ENCODE results near the gene SHISA2.
"Not testable (repeated sequence)": the region's sequence is repeated elsewhere in the genome, so short reads cannot be mapped to it uniquely, and the experiment has no call there.

SHISA2 gene

DNA sequence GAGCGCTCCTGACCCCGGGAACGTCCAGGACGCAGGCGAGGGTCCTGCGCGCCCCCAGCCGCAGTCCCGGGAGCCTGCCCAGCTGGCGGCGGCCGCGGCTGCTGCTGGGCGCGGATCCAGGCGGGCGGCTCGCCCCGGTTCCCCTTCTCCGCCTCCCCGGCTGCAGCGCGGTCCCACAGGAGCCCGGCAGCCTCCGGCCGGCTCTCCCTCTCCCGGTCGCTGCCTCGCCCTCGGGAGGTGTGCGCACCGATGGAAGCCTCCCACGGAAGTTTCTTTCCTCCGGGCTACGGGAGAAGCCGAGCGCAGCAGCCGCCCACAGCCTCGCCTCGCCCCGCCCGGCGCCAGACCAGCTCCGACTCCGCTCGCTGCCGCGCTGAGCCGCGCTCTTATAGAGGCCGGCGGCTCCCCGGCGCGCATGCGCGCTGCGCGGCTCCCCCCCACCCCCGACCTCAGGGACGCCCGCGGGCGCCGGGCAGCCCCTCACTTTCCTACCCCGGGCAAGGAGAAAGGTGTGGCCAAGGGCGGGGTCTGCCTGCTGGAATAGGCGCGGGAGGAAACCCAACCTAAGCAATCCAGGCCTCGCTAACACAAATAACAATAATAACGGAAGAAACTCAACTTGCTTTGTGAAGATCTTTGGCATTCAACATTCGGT lies at the start of gene SHISA2:
TSS of gene SHISA2 (minus strand) at position 360 of the 655 bp plus-strand sequence. CDS start 1,041 bp downstream, outside the sequence.
- DNase-seq: no peak

DNA sequence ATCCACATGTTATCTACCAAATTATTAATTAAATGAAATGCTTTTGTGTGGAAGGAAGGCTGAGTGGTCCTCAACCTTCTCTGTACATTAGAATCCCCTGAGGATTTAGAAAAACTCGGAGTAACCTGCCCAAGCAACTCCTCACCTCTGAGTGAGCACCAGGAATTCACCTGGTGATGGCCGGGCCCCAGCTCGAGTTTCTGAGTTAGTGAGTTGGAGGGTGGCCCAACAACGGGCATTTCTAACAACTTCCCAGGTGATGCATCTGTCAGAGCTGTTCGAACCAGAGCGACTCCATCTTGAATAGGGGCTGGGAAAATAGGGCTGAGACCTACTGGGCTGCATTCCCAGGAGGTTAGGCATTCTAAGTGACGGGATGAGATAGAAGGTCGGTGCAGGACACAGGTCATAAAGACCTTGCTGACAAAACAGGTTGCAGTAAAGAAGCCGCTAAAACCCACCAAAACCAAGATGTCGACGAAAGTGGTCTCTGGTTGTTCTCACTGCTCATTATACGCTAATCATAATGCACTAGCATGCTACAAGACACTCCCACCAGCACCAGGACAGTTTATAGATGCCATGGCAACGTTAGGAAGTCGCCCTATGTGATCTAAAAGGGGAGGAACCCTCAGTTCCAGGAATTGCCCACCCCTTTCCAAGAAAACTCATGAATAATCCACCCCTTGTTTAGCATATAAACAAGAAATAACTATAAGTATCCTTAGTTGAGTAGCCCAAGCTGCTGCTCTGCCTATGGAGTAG lies 44.2 kb upstream of the SHISA2 start:
- no peak for DNase-seq

DNA sequence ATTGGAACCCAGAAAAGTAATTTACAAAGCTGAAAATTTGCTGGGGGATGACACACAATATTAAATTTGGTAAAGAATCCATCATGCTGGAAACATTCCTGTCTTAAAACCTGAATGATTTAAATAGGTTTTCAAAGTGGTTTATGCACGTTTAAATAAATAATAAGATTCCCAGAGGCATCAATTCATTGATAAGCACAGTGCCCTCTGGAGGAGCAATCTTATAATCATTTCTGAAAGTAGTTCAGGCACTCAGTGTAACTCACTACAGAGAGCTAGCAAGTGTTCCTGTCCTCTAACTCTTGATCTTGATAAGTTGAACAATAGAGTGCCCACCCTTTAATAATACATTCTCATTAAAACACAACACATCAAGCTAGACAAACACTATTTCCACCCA lies 43.5 kb upstream of the SHISA2 start:
- DNase-seq: no peak

DNA sequence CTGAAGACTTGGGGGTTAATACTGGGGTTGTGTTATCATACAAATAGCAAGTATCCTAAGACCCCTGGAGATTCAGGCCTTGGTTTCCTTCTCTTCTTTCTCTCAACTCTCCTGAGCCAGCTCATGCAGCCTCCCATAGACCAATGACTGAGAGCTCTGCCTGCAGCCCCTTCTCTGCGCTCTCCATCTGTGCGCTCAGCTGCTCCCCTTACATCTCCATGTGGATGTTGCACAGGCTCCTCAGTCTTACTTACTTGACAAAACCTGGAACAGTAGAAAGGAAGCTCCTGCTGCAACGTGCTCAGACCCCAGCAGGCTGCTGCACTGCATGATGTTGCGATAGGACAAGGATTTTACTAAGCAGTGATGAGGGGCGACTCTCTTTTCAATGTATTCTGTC lies 25.0 kb upstream of the SHISA2 start:
- DNase-seq: not testable (repeated sequence)

DNA sequence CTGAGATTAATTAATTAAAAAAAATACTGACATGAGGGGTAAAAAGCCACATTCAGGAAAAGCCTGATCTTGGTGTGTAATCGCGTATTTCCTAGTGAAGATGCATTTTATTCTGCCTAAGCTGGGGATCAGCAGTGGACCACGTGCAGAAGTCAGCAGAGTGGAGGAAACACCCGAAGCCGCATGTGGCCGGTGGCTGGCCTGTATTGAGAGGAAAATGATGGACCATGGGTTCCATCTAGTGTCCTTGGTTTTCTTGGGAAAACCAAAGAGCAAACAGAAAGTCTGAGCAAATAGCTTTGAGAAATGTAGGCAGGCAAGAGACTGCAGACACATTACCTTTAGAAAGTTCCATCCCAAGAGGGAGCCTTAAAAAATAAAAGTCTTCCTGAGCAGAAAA lies 23.7 kb upstream of the SHISA2 start:
- DNase-seq: no peak

DNA sequence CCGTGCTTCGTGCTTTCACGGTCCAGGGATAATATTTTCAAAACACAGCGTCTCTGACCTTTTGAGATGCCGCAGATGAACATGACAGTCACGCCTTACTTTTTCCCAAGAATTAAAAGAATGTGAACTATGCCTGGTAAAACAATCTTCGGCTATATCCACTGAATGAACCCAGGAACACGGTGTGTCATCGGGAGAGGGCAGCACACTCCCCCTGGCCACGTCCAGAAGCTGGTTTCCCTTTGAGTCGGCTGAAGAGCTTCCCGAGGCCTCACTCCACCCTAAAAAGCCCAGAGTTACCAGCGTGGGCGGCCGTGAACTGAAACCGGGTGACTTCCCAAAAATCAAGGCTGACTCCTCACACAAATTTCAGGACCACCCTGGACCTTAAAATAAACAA lies 22.9 kb upstream of the SHISA2 start:
- DNase-seq: peak; percentile 36

DNA sequence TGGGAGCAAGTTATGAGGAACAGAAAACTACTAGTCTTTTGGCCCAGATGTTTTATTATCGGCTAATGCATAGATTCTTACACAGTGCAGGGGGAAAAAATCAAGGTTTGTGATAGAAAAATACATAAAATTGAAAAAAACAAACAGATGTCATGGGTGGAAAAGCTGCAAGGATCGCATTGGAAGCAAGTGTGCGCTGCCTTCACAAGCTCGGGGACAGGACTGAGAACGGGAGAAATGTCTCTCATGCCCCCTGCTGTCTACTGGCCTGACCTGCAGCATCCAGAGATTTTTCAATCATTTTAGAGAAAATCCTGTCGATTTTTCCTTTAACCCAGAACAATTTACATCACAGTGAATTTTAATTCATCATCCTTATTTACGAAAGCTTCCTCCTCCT lies 20.5 kb upstream of the SHISA2 start:
- not testable (repeated sequence) for DNase-seq

DNA sequence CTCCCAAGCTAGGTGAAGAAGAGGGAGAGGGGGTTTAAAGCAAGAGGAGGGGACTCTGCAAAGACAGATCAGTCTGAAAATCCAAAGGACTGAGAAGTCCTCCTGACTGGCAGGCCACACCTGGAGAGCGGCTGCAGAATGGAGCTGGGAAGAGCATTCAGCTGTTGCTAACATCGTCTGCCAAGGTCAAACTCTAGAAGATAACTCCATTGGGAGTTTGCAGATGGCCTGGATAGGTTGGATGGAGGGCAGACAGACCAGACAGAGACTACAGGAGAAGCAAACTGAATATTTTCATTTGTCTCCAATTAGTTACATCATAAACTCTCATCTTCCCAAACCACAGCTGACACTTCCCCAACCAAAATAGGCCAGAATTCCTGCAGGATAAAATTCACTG lies 19.9 kb upstream of the SHISA2 start:
- no peak for DNase-seq

DNA sequence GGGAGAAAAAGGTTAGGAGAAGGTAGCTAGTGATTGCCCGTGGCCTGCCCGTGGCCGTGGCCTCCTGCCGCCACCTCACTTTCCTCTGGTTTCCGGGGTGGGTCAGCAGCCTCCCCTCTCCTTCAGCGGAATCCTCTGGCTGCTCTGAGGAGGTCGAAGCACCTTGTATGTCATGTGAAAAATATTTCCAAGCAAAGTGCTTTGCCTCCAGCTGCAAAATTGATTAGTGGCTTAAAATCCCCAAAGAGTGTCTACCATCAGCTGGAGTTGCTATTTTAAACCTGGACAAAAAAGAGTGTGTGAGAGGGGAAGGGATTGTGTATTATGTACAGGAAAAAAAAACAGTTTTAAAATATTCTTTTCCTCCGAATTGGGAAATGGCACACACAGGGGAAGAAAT lies 17.8 kb upstream of the SHISA2 start:
- DNase-seq: not testable (repeated sequence)

DNA sequence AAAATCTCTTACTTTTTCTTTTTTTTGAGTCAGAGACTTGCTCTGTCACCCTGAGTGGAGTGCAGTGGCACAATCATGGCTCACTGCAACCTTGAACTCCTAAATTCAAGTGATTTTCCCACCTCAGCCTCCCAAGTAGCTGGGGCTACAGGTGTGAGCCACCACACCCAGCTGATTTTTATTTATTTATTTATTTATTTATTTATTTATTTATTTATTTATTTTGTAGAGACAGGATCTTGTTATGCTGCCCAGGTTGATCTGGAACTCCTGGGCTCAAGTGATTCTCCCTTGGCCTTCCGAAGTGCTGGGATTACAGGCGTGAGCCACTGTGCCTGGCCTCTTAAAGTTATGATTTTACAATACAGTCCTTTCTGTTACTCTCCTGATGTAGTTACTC lies 16.6 kb upstream of the SHISA2 start:
- not testable (repeated sequence) for DNase-seq

DNA sequence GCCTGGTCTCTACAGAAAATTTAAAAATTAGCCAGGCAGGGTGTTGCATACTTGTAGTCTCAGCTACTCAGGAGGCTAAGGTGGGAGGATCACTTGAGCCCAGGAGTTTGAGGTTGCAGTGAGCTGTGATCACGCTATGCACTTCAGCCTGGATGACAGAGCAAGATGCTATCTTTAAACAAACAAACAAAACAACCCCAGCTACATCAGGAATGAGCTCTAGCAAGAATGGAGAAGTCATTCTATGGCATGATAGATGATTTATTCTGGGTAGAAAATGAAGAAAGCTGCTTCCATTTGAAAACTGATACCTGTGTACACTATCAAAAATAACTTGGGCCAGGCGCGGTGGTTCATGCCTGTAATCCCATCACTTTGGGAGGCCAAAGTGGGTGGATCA lies 15.8 kb upstream of the SHISA2 start:
- DNase-seq: no peak

DNA sequence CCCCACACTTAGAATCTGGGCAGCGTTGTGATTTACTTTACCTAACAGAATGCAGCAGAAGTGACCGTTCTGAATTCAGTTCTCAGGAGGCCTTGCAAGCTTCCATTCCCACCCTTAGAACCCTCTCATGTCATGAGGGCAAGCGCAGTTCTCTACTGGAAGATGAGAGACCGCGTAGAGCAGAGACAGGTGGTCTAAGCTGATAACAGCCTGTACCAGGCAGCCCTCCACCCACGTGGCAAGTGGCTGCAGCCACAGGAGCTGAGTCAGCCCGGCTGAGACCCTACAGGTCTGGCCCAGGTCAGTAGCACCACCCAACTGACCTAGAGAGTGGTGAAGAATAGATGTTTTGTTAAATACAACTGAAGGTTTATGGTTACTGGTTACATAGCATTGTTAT lies 14.7 kb upstream of the SHISA2 start:
- not testable (repeated sequence) for DNase-seq

DNA sequence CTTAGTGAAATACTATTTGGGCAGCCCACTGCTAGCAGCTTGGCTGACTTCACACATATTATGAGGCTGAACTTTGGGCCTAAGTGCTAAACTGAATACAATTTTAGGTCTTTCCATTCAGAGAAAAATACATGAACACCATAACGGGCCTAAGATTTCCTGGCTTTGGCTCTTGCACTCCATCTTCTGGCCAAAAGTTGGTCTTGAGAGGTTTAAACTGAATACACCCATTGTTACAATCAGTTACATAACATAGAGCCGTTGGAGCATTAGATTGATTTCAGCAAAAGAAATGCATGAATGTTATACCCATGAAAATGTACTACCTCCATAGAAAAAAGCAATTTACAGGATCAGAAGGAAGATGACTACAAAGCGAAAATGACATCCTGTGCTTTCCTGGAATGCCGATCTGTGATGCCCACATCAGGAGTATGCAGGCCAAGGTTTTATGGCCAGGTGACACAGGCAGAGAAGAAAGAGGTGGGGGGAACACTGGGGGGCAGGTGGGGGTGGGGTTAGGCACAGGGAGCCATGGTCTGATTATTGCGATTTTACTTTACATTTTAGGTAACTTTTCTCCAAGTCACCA lies 11.1 kb upstream of the SHISA2 start:
- peak; percentile 21 for DNase-seq

DNA sequence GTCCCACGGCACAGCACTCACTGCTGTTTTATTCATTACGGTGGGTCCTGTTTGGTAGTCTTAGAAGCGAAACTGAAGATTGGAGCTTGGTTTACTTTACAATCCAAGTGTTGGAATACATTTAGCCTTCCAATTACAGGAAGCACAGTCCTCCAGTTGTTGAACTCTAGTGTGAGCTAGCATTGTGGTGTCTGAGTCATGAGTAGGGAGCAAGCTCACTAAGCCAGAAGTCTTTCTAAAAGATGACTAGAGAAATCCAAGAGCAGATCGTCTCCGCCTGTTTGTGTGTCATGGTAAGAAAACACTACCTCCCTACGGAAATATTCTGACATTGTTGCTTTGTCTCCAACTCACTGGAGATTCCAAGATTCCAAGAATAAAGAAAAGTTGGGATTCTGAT lies 10.1 kb upstream of the SHISA2 start:
- DNase-seq: no peak

DNA sequence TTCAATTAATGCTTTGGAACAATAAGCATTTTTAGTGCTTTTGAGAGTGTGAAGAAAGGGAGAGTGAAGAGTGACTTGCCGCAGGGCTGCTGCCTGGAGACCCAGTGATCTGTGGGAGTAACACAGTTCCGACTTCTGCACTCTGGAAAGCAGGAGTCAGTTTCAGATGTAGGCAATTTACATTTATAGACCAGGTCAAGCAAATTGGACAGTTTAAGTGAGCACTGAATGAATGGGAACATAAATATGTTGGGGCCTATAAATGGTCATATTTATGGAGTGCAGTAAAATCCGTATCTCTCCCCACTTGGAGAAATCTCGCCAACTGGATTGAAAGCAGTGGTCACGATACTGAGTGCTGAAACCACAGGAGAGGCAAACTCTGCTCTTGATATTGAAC lies 9.4 kb upstream of the SHISA2 start:
- no peak for DNase-seq

DNA sequence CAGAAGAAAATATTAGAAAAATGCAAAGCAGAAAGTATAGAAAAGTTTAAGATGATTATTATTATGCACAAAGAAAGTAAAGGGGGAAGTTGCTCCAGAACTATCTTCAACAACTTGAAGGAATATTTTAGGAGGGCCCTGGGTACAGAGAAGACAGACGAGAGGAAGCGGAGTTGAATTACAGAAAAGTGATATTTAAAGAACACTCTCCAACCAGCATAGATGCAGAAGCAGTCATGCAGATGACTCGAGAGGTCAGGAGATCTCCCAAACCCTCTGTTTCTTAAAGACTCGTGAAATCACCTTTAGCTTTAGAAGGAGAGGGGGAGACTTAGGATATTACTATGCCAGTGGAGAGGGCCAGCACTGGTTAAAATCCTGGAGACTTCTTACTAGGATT lies 8.5 kb upstream of the SHISA2 start:
- no peak for DNase-seq

DNA sequence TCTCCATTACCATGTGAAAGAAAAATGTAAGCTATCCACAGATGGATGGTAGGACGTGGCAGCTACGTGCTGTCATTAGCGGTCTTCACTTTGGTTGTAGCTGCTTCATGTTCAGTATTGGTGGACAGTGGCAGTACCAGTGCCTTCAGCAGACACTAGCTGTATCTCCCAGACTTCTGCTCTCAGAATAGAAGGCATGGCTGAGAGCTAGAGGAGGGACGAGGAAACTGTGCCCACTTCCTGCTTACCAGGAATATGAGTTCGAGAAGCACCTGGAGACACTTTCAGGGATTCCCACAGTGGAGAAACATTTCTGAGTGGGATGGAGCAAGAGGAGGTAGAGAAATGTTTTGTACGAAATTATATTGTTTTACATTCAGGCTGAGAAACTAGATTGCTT lies 6.9 kb upstream of the SHISA2 start:
- DNase-seq: no peak

DNA sequence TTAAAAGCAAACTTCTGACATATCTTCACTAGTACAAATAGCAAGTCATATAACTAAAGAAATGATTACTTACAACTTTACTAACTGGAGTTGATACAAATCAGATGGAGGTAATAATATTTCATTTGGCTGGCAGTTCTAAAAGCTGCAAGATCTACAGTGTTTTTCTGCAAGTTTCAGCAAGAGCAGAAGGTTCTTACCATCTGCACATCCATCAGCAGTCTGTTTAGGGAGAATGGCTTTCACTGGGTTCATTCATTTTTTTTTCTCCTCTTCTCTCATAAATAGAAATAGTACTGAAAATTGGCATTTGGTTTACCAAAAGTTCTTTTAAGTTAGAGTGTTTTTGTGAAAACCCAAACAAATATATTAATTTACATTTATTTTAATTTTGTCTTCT lies 3.1 kb upstream of the SHISA2 start:
- no peak for DNase-seq

DNA sequence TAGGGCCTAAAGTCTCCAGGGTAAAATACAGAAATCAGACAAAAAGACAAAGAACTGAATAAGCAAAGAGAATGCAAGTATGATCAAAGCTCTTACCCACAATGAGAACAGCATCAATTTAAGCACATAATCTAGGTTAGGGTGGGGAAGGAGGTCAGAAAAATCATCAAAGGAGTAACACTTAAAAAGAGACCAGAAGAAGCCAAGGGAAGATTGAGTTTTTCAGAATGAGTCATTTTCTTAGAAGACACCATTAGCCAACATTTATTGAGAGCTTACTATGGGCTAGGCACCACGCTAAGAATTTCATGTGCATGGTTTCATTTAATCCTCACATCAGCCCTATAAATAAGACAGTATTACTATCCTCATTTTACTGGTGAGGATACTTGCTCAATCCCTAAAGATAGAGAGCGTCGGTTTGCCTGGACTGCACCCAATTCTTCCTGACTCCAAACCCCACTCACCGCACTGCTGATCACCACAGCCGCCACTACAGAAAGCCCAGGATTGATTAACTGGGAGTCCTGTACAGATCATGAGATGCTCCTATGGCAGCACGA lies 1.7 kb upstream of the SHISA2 start:
- no peak for DNase-seq

DNA sequence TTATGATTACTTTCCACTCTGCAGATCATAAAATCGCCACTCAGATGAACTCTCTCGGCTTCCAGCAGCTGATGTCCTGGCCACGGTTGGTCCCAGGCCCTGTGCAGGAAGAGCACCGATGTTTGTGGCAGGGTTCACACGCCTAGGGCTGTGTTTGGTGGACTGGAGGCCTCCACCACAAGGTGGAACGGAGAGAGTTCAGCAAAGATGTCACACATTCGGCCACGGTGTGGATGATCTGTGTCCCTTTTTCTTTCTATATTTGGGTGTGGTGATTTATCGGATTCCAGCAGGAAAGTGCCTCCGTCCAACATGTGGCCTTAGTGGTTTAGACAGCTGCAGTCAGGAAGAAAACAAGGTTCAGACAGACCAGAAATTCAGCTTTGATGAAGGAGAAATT lies 521 bp upstream of the SHISA2 start:
- DNase-seq: no peak

DNA sequence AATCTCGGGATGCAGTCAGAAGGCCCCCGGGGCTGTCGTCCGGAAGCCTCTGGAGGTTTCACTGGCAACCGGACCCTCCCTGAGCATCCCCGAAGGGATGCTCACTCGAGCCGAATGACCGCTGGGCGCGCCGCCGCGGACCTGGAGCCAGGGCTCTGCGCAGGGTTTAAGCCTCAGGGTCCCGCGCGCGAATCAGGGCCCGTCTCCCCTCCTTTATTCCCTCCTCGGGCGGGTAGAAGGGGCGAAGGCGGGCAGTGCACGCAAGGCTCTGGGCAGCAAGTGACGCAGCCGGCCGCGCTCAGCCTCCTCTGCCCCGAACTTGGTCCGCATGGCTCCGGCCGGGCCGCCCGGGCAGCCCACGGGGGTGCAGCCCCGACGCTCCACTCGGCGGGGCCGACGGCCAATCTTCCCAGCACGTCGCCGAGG lies 572 bp downstream of the SHISA2 start:
- no peak for DNase-seq

DNA sequence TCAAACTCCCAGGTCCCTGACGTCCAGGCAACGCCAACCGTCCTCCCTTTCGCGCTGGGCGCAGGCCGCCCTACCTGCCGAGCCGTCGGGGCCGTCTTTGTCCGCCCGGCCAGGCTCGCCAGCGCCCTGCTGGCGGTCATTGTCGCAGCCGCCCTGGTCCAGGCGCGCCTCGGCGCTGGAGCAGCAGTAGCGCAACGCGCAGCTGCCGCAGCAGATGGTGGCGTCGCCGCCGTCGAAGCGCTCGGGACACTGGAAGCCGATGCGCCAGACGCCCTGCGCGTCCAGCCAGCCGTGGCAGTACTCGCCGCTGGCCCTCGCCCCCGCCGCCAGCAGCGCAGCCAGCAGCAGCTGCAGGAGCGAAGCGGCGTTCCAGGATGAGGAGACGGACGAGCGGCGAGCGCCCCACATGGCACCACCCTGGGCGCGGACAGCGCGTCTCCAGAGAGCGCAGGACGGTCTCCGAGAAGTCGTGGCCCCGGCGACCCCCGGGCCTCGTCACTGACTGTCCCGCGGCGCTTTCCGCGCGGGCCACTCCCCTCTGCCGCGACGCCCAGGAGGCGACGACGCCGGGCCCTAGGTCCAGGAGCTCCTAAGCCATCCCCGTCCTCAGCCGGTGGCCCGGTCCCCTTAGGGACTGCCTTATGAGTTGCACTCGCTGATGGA lies 1.1 kb downstream of the SHISA2 start:
- DNase-seq: no peak

DNA sequence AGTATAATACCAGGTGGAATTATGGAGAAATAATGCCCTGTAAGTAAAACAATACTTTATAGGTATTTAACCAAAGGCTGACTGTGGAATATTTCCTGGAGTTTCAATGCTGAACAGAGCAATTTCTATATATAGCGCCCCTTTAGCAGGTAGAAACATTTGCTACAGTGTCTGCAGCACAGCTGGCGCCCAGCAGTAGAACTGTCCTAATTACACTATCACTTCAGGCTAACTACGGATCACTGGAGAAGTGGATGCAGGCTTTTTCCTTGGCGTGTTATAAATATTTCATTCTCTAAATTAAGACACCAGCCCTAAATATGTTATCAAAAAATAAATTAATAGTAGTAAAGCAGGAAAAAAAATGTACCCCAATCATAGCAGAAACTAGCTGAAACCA lies 3.1 kb downstream of the SHISA2 start:
- DNase-seq: no peak
